ENCODE data around the gene DCANP1.

- TF ChIP-seq CTCF (conservative IDR thresholded peaks at IDR 0.05) (no peak), ZFX (IDR thresholded peaks at IDR 0.05) (no peak)
Measured at GRCh38 chr5:135468541-135468940, 21.4 kb upstream of the DCANP1 start.

Data from C4-2B (cell line).